ENCODE results near the gene SCIMP. TPM values are rescaled to one million over a fixed set of nuclear protein-coding genes. Genes with fewer than 3 reads are reported as not detected.

The SCIMP gene
- polyA plus RNA-seq, 1 donor from 2014 or later: not detected

GRCh38 chr17:5272322-5272721, 37.7 kb upstream of the SCIMP start:
- no peak overlapping the region for H3K9ac ChIP-seq (ENCODE audit: low read length)
- no peaks in the 10 kb centered on the region for H4K20me1 ChIP-seq (ENCODE audit: insufficient read depth)
- no peaks in the 10 kb centered on the region for H3K79me2 ChIP-seq (replicated peaks; ENCODE audit: insufficient read depth, low read length)
- H3K27me3 ChIP-seq (ENCODE audit: insufficient read depth, low read depth, low read length): no peaks in the 10 kb centered on the region
- H3K9me3 ChIP-seq (ENCODE audit: low read length): no peaks in the 10 kb centered on the region
- no peak overlapping the region for H3K27ac ChIP-seq (ENCODE audit: low read length)
- H3K4me2 ChIP-seq (ENCODE audit: low read length): no peak overlapping the region
- H3F3A ChIP-seq (ENCODE audit: insufficient read depth, low read length, poor library complexity, severe bottlenecking): no peaks in the 10 kb centered on the region
- TF ChIP-seq EZH2 (IDR thresholded peaks at IDR 0.05; ENCODE audit: borderline replicate concordance, insufficient read depth, low read length, poor library complexity, severe bottlenecking): no peak
- no peak for TF ChIP-seq RAD21 (conservative IDR thresholded peaks at IDR 0.05)
- H3K4me3 ChIP-seq (ENCODE audit: low read length): no peak overlapping the region
- H3K36me3 ChIP-seq (ENCODE audit: insufficient read depth, low read length): no peaks in the 10 kb centered on the region
- no peaks in the 10 kb centered on the region for H3K9me2 ChIP-seq (ENCODE audit: insufficient read depth, low read length)
- H2AFZ ChIP-seq (ENCODE audit: low read depth, low read length): no peak overlapping the region

GRCh38 chr17:5269241-5269960, 34.7 kb upstream of the SCIMP start:
- Histone ChIP-seq H3K9me3 (ENCODE audit: low read length) (no peaks in the 10 kb centered on the region), H3K9me2 (ENCODE audit: insufficient read depth, low read length) (no peaks in the 10 kb centered on the region), H3K36me3 (ENCODE audit: insufficient read depth, low read length) (no peaks in the 10 kb centered on the region), H3K4me3 (ENCODE audit: low read length) (no peak overlapping the region), H3K4me2 (ENCODE audit: low read length) (no peak overlapping the region), H3K27ac (ENCODE audit: low read length) (no peak overlapping the region), H4K20me1 (ENCODE audit: insufficient read depth) (no peaks in the 10 kb centered on the region), H3K9ac (ENCODE audit: low read length) (no peak overlapping the region), H3K27me3 (ENCODE audit: insufficient read depth, low read depth, low read length) (no peaks in the 10 kb centered on the region), H3K79me2 (replicated peaks; ENCODE audit: insufficient read depth, low read length) (no peaks in the 10 kb centered on the region), H2AFZ (ENCODE audit: low read depth, low read length) (no peak overlapping the region), H3F3A (ENCODE audit: insufficient read depth, low read length, poor library complexity, severe bottlenecking) (no peaks in the 10 kb centered on the region)
- TF ChIP-seq CTCF (IDR thresholded peaks at IDR 0.05; ENCODE audit: poor library complexity, severe bottlenecking): no peak

- no peaks in the 10 kb centered on the region for H3K9me2 ChIP-seq (ENCODE audit: insufficient read depth, low read length)
- H3F3A ChIP-seq (ENCODE audit: insufficient read depth, low read length, poor library complexity, severe bottlenecking): no peaks in the 10 kb centered on the region
- no peaks in the 10 kb centered on the region for H4K20me1 ChIP-seq (ENCODE audit: insufficient read depth)
- H3K9ac ChIP-seq (ENCODE audit: low read length): no peak overlapping the region
- TF ChIP-seq TAF1 (IDR thresholded peaks at IDR 0.05; ENCODE audit: low read depth) (no peak), EZH2 (IDR thresholded peaks at IDR 0.05; ENCODE audit: borderline replicate concordance, insufficient read depth, low read length, poor library complexity, severe bottlenecking) (no peak), SMC3 (conservative IDR thresholded peaks at IDR 0.05; ENCODE audit: poor library complexity) (no peak), POLR2AphosphoS5 (IDR thresholded peaks at IDR 0.05) (no peak), EP300 (conservative IDR thresholded peaks at IDR 0.05; ENCODE audit: poor library complexity, severe bottlenecking) (no peak), MXI1 (conservative IDR thresholded peaks at IDR 0.05; ENCODE audit: poor library complexity, severe bottlenecking) (no peak), CTCF (IDR thresholded peaks at IDR 0.05; ENCODE audit: poor library complexity, severe bottlenecking) (no peak), RAD21 (conservative IDR thresholded peaks at IDR 0.05) (no peak), REST (IDR thresholded peaks at IDR 0.05; ENCODE audit: borderline replicate concordance) (no peak)
- H3K79me2 ChIP-seq (replicated peaks; ENCODE audit: insufficient read depth, low read length): no peaks in the 10 kb centered on the region
- no peaks in the 10 kb centered on the region for H3K9me3 ChIP-seq (ENCODE audit: low read length)
- no peak overlapping the region for H2AFZ ChIP-seq (ENCODE audit: low read depth, low read length)
- no peaks in the 10 kb centered on the region for H3K27me3 ChIP-seq (ENCODE audit: insufficient read depth, low read depth, low read length)
- H3K4me3 ChIP-seq (ENCODE audit: low read length): no peak overlapping the region
- H3K4me2 ChIP-seq (ENCODE audit: low read length): no peak overlapping the region
- H3K36me3 ChIP-seq (ENCODE audit: insufficient read depth, low read length): no peaks in the 10 kb centered on the region
- H3K27ac ChIP-seq (ENCODE audit: low read length): no peak overlapping the region
Observed at GRCh38 chr17:5264893-5265292, 30.2 kb upstream of the SCIMP start.

Data from neural cell (in vitro differentiated cells).